Ascending aorta (tissue), 2 donors: ENCODE results near the gene GJA9. TPM values are rescaled to one million over a fixed set of nuclear protein-coding genes. Genes with fewer than 3 reads are reported as not detected.

ENCODE experiments used
- DNase-seq, 2 donors: peaks; one replicate each; pipeline ENCODE4 v3.0.0-alpha.2; 2019; ENCODE audit warnings: low spot score in 2 of 2
- H3K27ac ChIP-seq, 2 donors: fragments of 200-600 bp; sonication (generic); one replicate each; pipeline ENCODE4 v1.5.1; 2016 to 2017; ENCODE audit warnings: mild to moderate bottlenecking in 1 of 2
- H3K27me3 ChIP-seq: fragments of 200-600 bp; sonication (generic); one replicate; pipeline ENCODE4 v1.5.1; 2017
- H3K36me3 ChIP-seq, 2 donors: fragments of 200-600 bp; sonication (generic); one replicate each; pipeline ENCODE4 v1.5.1; 2016
- H3K4me1 ChIP-seq, 2 donors: fragments of 200-600 bp; sonication (generic); one replicate each; pipeline ENCODE4 v1.5.1; 2016 to 2017; ENCODE audit warnings: mild to moderate bottlenecking in 1 of 2
- H3K4me3 ChIP-seq, 2 donors: fragments of 200-600 bp; sonication (generic); one replicate each; pipeline ENCODE4 v1.5.1; 2016 to 2017; ENCODE audit warnings: mild to moderate bottlenecking in 1 of 2
- H3K9me3 ChIP-seq, 2 donors: fragments of 200-600 bp; sonication (generic); one replicate each; pipeline ENCODE4 v1.5.1; 2016
- intact Hi-C: fragments of 100-400 bp; cut with DNase I; formaldehyde crosslinking; loops from one replicate; pipeline ENCODE4 v1.15.1; 2023
- total RNA-seq: library from RNA; depleted of rRNA; stranded (reverse); fragments of >200 nt; gene quantifications from one replicate; pipeline ENCODE4 v1.1.0, GENCODE V29; 2016
- TF ChIP-seq, protein P1 (sequence below), 3 experiments: fragments of 200-600 bp in 2 of 3; fragments of 450-650 bp in 1 of 3; sonication (generic) in 2 of 3; IDR thresholded peaks; one replicate each; pipeline ENCODE4 v1.5.1; 2016 to 2019; ENCODE audit warnings: antibody characterized with exemption in 3 of 3, mild to moderate bottlenecking in 1 of 3, moderate library complexity in 1 of 3

The GJA9 gene
- total RNA-seq, 1 donor from 2014 or later, result not detected

DNA sequence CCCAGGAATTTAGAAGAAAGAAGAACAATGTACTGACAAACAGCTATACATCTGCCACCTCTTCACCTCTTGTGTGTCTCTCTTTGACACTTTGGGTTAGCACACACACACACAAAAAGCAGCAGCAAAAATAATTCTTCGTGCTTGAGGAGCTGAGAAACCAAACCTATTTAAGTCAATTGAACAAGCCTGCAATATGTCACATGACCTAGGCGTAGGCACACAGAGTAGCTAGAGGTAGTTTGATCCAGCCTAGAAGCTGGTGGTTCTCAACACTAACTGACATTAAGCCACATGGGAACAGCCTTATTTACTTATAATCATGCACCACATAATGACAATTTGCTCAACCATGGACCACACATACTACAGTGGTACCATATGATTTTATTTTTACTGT lies 54.1 kb downstream of the GJA9 start:
- Histone ChIP-seq H3K9me3 (no peaks in the 10 kb centered on the region), H3K4me1 (no peaks in the 10 kb centered on the region), H3K27me3 (no peaks in the 10 kb centered on the region), H3K36me3 (no peaks in the 10 kb centered on the region), H3K27ac (no peak overlapping the region), H3K4me3 (no peak overlapping the region)
- TF ChIP-seq, protein P1, sequence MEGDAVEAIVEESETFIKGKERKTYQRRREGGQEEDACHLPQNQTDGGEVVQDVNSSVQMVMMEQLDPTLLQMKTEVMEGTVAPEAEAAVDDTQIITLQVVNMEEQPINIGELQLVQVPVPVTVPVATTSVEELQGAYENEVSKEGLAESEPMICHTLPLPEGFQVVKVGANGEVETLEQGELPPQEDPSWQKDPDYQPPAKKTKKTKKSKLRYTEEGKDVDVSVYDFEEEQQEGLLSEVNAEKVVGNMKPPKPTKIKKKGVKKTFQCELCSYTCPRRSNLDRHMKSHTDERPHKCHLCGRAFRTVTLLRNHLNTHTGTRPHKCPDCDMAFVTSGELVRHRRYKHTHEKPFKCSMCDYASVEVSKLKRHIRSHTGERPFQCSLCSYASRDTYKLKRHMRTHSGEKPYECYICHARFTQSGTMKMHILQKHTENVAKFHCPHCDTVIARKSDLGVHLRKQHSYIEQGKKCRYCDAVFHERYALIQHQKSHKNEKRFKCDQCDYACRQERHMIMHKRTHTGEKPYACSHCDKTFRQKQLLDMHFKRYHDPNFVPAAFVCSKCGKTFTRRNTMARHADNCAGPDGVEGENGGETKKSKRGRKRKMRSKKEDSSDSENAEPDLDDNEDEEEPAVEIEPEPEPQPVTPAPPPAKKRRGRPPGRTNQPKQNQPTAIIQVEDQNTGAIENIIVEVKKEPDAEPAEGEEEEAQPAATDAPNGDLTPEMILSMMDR (IDR thresholded peaks at IDR 0.05), result no peak
- DNase-seq, result no peak
- intact Hi-C loops, result no loop called here

DNA sequence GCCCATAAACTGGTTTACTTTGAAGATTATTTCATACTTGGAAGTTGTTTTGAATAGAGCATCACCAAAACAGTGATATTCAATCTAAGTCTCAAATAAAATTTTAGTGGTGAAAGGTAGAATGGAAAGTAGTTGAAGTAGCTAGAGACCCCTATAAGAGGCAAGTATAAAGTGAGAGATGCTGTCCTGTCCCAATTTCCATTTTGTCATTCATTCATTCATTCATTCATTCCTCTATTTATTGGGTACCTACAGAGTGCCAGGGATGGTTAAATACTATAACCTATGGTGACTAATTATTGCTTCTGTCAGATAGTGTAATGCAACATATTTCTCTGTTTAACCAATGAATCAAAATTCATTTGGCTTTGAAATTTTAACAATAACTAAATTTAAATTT lies 54.5 kb downstream of the GJA9 start:
- Histone ChIP-seq H3K9me3 (no peaks in the 10 kb centered on the region), H3K27ac (no peak overlapping the region), H3K4me3 (no peak overlapping the region), H3K27me3 (no peaks in the 10 kb centered on the region), H3K36me3 (no peaks in the 10 kb centered on the region), H3K4me1 (no peaks in the 10 kb centered on the region)
- TF ChIP-seq, protein P1 (IDR thresholded peaks at IDR 0.05), result no peak
- no peak for DNase-seq
- intact Hi-C loops, result no loop called here

DNA sequence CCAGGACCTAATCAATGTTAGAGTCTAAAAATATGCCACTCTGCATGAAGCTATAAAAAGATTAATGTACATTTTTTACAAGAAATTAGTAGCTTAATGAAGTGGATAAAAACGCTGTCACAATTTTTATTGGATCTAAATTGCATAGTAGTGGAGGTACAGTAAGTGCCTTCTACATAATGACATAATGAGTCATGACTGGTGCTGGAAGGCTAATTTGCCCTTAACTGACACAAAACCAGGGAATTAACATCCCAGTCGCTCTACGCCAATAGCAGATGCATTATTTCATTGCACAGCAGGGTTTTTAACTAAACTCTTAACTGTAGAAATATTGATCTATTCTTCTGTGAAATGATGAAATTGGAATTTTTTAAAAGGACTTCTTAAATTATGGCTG lies 55.1 kb downstream of the GJA9 start:
- TF ChIP-seq, protein P1 (IDR thresholded peaks at IDR 0.05), result no peak
- Histone ChIP-seq H3K9me3 (no peaks in the 10 kb centered on the region), H3K4me3 (no peak overlapping the region), H3K36me3 (no peaks in the 10 kb centered on the region), H3K27me3 (no peaks in the 10 kb centered on the region), H3K4me1 (no peaks in the 10 kb centered on the region), H3K27ac (no peak overlapping the region)
- no peak for DNase-seq
- intact Hi-C loops, result no loop called here

Other genes with a start within 250 kb of the GJA9 start
- 6.2 TPM for gene RRAGC, start 21.8 kb downstream of the GJA9 start, total RNA-seq
- gene MYCBP, start 8.2 kb downstream of the GJA9 start, total RNA-seq, result 0.64 TPM
- not detected for gene RHBDL2, start 60.2 kb upstream of the GJA9 start, total RNA-seq
- gene AKIRIN1, start 109.7 kb upstream of the GJA9 start, total RNA-seq, result 29.6 TPM
- 194 TPM for gene NDUFS5, start 144.8 kb upstream of the GJA9 start, total RNA-seq